ENCODE data around the gene RPS26. TPM values are rescaled to one million over a fixed set of nuclear protein-coding genes. Genes with fewer than 3 reads are reported as not detected.
"Not testable (repeated sequence)": the region's sequence is repeated elsewhere in the genome, so short reads cannot be mapped to it uniquely, and the experiment has no call there.

RPS26 gene
- polyA plus RNA-seq, 2 of the 4 experiments (the other 2 are of a cell fraction): 524 to 779 TPM

- Histone ChIP-seq H3K4me1 (peaks cover 16% of the 10 kb centered on the region), H3K4me2 (no peak overlapping the region), H3K4me3 (no peak overlapping the region), H3K9me3 (no peaks in the 10 kb centered on the region), H3K27ac (peak overlapping the region in 1 of 2 experiments; percentile 99; a peak in 1 of 6 replicates)
- POLR2A ChIA-PET: no interaction called here
- no peak for ATAC-seq
- no peak for DNase-seq (ENCODE audit: low read depth in 1 of 2, low spot score in 1 of 2)
- WGBS (ENCODE audit: missing lambda C conversion rate): 91% methylated on average over 1 of the region's 1 CpG
- no peak for FAIRE-seq
- TF ChIP-seq KDM5A (IDR thresholded peaks at IDR 0.05): no peak
- no peak for TF ChIP-seq MYC (IDR thresholded peaks at IDR 0.05; ENCODE audit: borderline replicate concordance, low read length)
- no peak for TF ChIP-seq EHF (CRISPR knock-in tag; IDR thresholded peaks at IDR 0.05)
- no peak for TF ChIP-seq KDM1A (IDR thresholded peaks at IDR 0.05; ENCODE audit: low read depth)
- TF ChIP-seq RARB (CRISPR knock-in tag; IDR thresholded peaks at IDR 0.05): no peak
- TF ChIP-seq RAD21 (conservative IDR thresholded peaks at IDR 0.05 in 1 of 2, IDR thresholded peaks at IDR 0.05 in 1 of 2): no peak
- no peak for TF ChIP-seq MAX (IDR thresholded peaks at IDR 0.05)
- TF ChIP-seq, protein P1, sequence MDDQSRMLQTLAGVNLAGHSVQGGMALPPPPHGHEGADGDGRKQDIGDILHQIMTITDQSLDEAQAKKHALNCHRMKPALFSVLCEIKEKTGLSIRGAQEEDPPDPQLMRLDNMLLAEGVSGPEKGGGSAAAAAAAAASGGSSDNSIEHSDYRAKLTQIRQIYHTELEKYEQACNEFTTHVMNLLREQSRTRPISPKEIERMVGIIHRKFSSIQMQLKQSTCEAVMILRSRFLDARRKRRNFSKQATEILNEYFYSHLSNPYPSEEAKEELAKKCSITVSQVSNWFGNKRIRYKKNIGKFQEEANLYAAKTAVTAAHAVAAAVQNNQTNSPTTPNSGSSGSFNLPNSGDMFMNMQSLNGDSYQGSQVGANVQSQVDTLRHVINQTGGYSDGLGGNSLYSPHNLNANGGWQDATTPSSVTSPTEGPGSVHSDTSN (IDR thresholded peaks at IDR 0.05): no peak
- TF ChIP-seq, protein P2, sequence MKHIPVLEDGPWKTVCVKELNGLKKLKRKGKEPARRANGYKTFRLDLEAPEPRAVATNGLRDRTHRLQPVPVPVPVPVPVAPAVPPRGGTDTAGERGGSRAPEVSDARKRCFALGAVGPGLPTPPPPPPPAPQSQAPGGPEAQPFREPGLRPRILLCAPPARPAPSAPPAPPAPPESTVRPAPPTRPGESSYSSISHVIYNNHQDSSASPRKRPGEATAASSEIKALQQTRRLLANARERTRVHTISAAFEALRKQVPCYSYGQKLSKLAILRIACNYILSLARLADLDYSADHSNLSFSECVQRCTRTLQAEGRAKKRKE (CRISPR knock-in tag; IDR thresholded peaks at IDR 0.05; ENCODE audit: low read depth): no peak
- TF ChIP-seq CBX8 (IDR thresholded peaks at IDR 0.05): no peak
- TF ChIP-seq FOXS1 (CRISPR knock-in tag; IDR thresholded peaks at IDR 0.05): no peak
- TF ChIP-seq BHLHE40 (IDR thresholded peaks at IDR 0.05; ENCODE audit: low read depth, low read length): no peak
- TF ChIP-seq, protein P3, sequence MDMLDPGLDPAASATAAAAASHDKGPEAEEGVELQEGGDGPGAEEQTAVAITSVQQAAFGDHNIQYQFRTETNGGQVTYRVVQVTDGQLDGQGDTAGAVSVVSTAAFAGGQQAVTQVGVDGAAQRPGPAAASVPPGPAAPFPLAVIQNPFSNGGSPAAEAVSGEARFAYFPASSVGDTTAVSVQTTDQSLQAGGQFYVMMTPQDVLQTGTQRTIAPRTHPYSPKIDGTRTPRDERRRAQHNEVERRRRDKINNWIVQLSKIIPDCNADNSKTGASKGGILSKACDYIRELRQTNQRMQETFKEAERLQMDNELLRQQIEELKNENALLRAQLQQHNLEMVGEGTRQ (IDR thresholded peaks at IDR 0.05): no peak
- TF ChIP-seq CHD2 (IDR thresholded peaks at IDR 0.05; ENCODE audit: low read length, partially characterized antibody): no peak
- no peak for TF ChIP-seq POLR2A (IDR thresholded peaks at IDR 0.05; ENCODE audit: low read length)
- no peak for TF ChIP-seq ESRRA (IDR thresholded peaks at IDR 0.05; ENCODE audit: borderline replicate concordance, low read length)
- no peak for TF ChIP-seq CHD4 (IDR thresholded peaks at IDR 0.05; ENCODE audit: borderline replicate concordance)
- no peak for TF ChIP-seq HOXB5 (CRISPR knock-in tag; IDR thresholded peaks at IDR 0.05)
- no peak for TF ChIP-seq NPAS2 (CRISPR knock-in tag; IDR thresholded peaks at IDR 0.05; ENCODE audit: borderline replicate concordance)
- CTCF ChIA-PET: interaction anchor here (0.8 to 2.1 kb wide), 15 partner anchors 10 to 315 kb away, joined by 3 to 26 read pairs (median 3); partner anchors contain the start of genes RAB5B and SUOX
Observed at GRCh38 chr12:56040151-56040550, 1.6 kb upstream of the RPS26 start.

DNA sequence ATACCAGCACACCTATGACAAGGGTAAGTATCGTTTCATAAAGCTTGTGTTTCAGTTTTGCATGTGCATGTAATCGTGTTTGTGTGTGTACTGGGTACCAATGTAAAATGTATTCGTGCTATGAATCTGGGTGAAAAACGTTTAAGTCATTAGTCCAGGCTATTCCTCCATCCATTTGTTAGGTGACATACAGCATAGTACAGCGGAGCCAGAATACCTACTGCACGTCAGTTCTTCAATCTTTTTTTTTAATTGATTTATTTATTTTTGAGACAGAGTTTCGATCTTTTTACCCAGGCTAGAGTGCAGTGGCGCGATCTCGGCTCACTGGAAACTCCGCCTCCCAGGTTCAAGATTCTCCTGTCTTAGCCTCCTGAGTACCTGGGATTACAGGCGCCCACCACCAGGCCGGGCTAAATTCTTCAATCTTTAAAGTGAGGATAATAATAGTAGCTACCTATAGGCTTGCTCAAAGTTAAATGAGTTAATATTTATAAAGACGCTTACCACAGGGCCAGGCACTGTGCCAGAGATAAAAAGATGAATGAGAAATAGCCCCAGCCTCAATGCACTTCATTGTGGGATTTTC is 661 bp upstream of the RPS26 start:
- no peak for DNase-seq (ENCODE audit: low read depth in 1 of 2, low spot score in 1 of 2)
- no peaks in the 10 kb centered on the region for H3K9me3 ChIP-seq
- CTCF ChIA-PET: interaction anchor here (0.7 to 2.1 kb wide), 14 partner anchors 11 to 85 kb away, joined by 3 to 26 read pairs (median 3); partner anchors contain the start of genes RAB5B and SUOX
- 36% methylated on average over 14 of the region's 14 CpGs for WGBS (ENCODE audit: missing lambda C conversion rate)
- peak in 1 of 2 experiments; percentile 51; a peak in 4 of 6 replicates for ATAC-seq
- no peak for FAIRE-seq
- H3K4me2 ChIP-seq: peak overlapping the region; percentile 84
- H3K4me3 ChIP-seq: peak overlapping the region; percentile 74
- POLR2A ChIA-PET: interaction anchor here (0.6 to 0.7 kb wide), 2 partner anchors 23 to 212 kb away, joined by 3 read pairs; no protein-coding TSS in a partner anchor
- H3K27ac ChIP-seq: peak overlapping the region; percentile 90 to 99
- no peak for TF ChIP-seq FOXS1 (CRISPR knock-in tag; IDR thresholded peaks at IDR 0.05)
- no peak for TF ChIP-seq ZSCAN20 (CRISPR knock-in tag; IDR thresholded peaks at IDR 0.05)
- no peak for TF ChIP-seq JUNB (IDR thresholded peaks at IDR 0.05)
- no peak for TF ChIP-seq KDM5A (IDR thresholded peaks at IDR 0.05)
- no peak for TF ChIP-seq POLR2AphosphoS2 (conservative IDR thresholded peaks at IDR 0.05; ENCODE audit: low read length)
- TF ChIP-seq HEYL (CRISPR knock-in tag; IDR thresholded peaks at IDR 0.05): no peak
- no peak for TF ChIP-seq MAX (IDR thresholded peaks at IDR 0.05)
- TF ChIP-seq, protein P1 (IDR thresholded peaks at IDR 0.05): no peak
- TF ChIP-seq, protein P4, sequence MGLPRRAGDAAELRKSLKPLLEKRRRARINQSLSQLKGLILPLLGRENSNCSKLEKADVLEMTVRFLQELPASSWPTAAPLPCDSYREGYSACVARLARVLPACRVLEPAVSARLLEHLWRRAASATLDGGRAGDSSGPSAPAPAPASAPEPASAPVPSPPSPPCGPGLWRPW (IDR thresholded peaks at IDR 0.05): no peak
- TF ChIP-seq EHF (CRISPR knock-in tag; IDR thresholded peaks at IDR 0.05): no peak
- no peak for TF ChIP-seq HDAC2 (IDR thresholded peaks at IDR 0.05)
- no peak for TF ChIP-seq TP53 (CRISPR knock-in tag; IDR thresholded peaks at IDR 0.05)
- no peak for TF ChIP-seq SREBF2 (IDR thresholded peaks at IDR 0.05)
- TF ChIP-seq EHMT2 (IDR thresholded peaks at IDR 0.05; ENCODE audit: low read depth): no peak
- no peak for TF ChIP-seq NR3C1 (IDR thresholded peaks at IDR 0.05)
- no peak for TF ChIP-seq FOSB (CRISPR knock-in tag; IDR thresholded peaks at IDR 0.05)
- no peak for TF ChIP-seq HOXA7 (CRISPR knock-in tag; IDR thresholded peaks at IDR 0.05)
- no peak for TF ChIP-seq ZNF302 (CRISPR knock-in tag; IDR thresholded peaks at IDR 0.05)
- TF ChIP-seq MAZ (IDR thresholded peaks at IDR 0.05; ENCODE audit: borderline replicate concordance, low read depth, low read length): no peak
- H3K4me1 ChIP-seq: peaks cover 16% of the 10 kb centered on the region

DNA sequence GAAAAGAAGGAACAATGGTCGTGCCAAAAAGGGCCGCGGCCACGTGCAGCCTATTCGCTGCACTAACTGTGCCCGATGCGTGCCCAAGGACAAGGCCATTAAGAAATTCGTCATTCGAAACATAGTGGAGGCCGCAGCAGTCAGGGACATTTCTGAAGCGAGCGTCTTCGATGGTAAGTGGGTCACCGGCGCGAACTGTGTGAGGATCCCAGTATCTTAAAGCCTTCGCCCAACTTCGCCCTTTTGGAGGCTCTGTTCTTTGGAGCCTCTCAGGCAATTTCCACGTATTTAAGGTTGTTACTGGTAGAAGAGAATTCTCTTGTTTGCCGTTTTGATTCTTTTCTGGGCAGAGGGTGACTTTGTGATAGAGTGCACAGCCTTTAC is 704 bp downstream of the RPS26 start:
- Histone ChIP-seq H3K4me3 (peak overlapping the region; percentile 74), H3K4me2 (peak overlapping the region; percentile 82), H3K4me1 (peaks cover 16% of the 10 kb centered on the region), H3K27ac (peak overlapping the region; percentile 90 to 99)
- H3K9me3 ChIP-seq; DNase-seq (ENCODE audit: low read depth in 1 of 2, low spot score in 1 of 2); POLR2A ChIA-PET; CTCF ChIA-PET; FAIRE-seq: not testable (repeated sequence)
- peak in 1 of 2 experiments; percentile 0; a peak in 2 of 6 replicates for ATAC-seq
- WGBS (ENCODE audit: missing lambda C conversion rate): 1% methylated on average over 20 of the region's 20 CpGs
